Colonic mucosa (tissue), 4 donors: Measurements from ENCODE around the gene NXPH1. TPM values are rescaled to one million over a fixed set of nuclear protein-coding genes. Genes with fewer than 3 reads are reported as not detected.

Experiments used
- DNase-seq: peaks from one replicate; pipeline ENCODE4 v3.0.0-alpha.2; 2020
- H3K27ac ChIP-seq: fragments of 200-600 bp; one replicate; pipeline ENCODE4 v1.8.0; 2021
- H3K27me3 ChIP-seq: fragments of 200-600 bp; one replicate; pipeline ENCODE4 v1.8.0; 2021
- H3K36me3 ChIP-seq: fragments of 200-600 bp; one replicate; pipeline ENCODE4 v1.8.0; 2021
- H3K4me1 ChIP-seq: fragments of 200-600 bp; one replicate; pipeline ENCODE4 v1.8.0; 2021; ENCODE audit warnings: mild to moderate bottlenecking
- H3K4me3 ChIP-seq: fragments of 200-600 bp; one replicate; pipeline ENCODE4 v1.8.0; 2021
- H3K9ac ChIP-seq, 2 donors: one replicate each; pipeline ENCODE4 v1.7.0; 2013; ENCODE audit warnings: control low read depth in 2 of 2, low read depth in 2 of 2, low read length in 2 of 2
- H3K9me3 ChIP-seq: fragments of 200-600 bp; one replicate; pipeline ENCODE4 v1.8.0; 2021
- intact Hi-C: fragments of 100-400 bp; cut with DNase I; formaldehyde crosslinking; loops from one replicate; pipeline ENCODE4 v1.14.1; 2022
- total RNA-seq, 2 donors: library from RNA; stranded (reverse); fragmentation: NEBNext Ultra II Directional in 1 of 2; extraction: Animal tissue kit (Norgen Biotek cat#: 25700) in 1 of 2; gene quantifications; one replicate each; pipeline ENCODE4 v1.2.1, GENCODE V29; 2021
- TF ChIP-seq, protein P1 (sequence below): fragments of 200-600 bp; IDR thresholded peaks from one replicate; pipeline ENCODE4 v1.8.0; 2022; ENCODE audit warnings: antibody characterized with exemption, mild to moderate bottlenecking
- donor health status: healthy.
- donor health status: DM: no; HTN: no; CAD: no.
- donor health status: DM: no; HTN: no; CAD: no.

The NXPH1 gene
- total RNA-seq, 2 donors from 2014 or later: 0.30 TPM; not detected in 1

DNA sequence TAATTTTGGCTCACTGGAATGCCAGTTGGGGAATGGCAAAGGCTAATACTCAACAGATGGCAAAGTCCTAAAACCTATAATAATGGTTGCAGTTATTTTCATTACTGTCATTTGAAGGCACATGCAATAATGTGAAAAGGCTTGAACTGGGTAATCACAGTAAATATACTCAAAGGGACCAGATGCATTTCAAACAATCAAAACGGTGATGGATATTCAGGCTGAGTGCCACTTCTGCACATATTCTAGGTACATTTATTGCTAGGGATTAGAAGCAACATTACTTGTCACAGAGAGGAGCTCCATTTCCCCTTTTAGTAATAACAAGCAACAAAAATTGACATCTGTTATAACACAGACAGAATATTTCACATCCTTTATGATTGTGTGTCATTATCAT is 171.8 kb downstream of the NXPH1 start:
- DNase-seq: no peak
- intact Hi-C loops: no loop called here
- Histone ChIP-seq H3K9me3 (no peaks in the 10 kb centered on the region), H3K27me3 (no peaks in the 10 kb centered on the region), H3K36me3 (no peaks in the 10 kb centered on the region), H3K4me3 (no peak overlapping the region), H3K27ac (no peak overlapping the region), H3K9ac (no peak overlapping the region), H3K4me1 (no peaks in the 10 kb centered on the region)
- TF ChIP-seq, protein P1, sequence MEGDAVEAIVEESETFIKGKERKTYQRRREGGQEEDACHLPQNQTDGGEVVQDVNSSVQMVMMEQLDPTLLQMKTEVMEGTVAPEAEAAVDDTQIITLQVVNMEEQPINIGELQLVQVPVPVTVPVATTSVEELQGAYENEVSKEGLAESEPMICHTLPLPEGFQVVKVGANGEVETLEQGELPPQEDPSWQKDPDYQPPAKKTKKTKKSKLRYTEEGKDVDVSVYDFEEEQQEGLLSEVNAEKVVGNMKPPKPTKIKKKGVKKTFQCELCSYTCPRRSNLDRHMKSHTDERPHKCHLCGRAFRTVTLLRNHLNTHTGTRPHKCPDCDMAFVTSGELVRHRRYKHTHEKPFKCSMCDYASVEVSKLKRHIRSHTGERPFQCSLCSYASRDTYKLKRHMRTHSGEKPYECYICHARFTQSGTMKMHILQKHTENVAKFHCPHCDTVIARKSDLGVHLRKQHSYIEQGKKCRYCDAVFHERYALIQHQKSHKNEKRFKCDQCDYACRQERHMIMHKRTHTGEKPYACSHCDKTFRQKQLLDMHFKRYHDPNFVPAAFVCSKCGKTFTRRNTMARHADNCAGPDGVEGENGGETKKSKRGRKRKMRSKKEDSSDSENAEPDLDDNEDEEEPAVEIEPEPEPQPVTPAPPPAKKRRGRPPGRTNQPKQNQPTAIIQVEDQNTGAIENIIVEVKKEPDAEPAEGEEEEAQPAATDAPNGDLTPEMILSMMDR: no peak

DNA sequence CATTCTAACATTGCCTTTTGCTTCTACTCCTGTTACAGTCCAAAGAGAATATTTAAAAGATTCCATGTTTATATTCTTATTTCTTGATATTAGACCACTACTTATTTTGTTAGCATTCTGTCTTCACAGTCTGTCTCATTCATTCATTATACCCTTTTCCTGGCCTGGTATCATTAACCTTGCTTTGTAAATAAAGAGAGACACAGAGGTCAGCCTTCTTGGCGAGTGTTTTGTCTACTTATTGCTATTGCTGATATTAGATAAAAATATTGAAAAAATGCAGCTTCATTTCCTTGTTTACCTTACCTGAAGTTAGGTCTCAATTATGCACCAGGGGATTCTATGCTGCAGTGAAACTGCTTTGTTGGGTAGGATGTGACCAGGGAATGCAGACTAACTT is 179.2 kb downstream of the NXPH1 start:
- Histone ChIP-seq H3K4me3 (no peak overlapping the region), H3K36me3 (no peaks in the 10 kb centered on the region), H3K9ac (no peak overlapping the region), H3K27ac (no peak overlapping the region), H3K27me3 (no peaks in the 10 kb centered on the region), H3K9me3 (no peaks in the 10 kb centered on the region), H3K4me1 (no peaks in the 10 kb centered on the region)
- intact Hi-C loops: no loop called here
- TF ChIP-seq, protein P1: no peak
- no peak for DNase-seq

DNA sequence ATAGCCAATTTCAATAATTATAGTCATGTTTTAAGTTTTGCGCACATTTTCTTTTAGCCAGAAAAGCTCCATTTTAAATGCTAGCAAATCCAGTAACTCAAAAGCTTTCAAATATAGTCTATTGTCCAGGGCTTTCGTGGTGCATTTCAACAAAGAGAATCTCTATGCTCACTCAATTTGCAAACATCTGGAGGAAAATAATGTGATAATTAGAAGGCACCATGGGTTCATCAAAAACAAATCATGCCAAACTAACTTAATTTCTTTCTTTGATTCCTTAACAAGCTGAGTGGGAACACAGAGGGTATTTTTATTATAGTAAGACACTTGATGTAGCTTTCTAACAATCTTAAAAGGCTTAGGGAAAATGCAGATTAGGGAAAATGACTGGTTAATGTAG is 179.8 kb downstream of the NXPH1 start:
- H3K36me3 ChIP-seq: no peaks in the 10 kb centered on the region
- intact Hi-C loops: no loop called here
- no peaks in the 10 kb centered on the region for H3K9me3 ChIP-seq
- TF ChIP-seq, protein P1: no peak
- H3K4me3 ChIP-seq: no peak overlapping the region
- H3K9ac ChIP-seq: no peak overlapping the region
- H3K27ac ChIP-seq: no peak overlapping the region
- H3K4me1 ChIP-seq: no peaks in the 10 kb centered on the region
- DNase-seq: no peak
- no peaks in the 10 kb centered on the region for H3K27me3 ChIP-seq

DNA sequence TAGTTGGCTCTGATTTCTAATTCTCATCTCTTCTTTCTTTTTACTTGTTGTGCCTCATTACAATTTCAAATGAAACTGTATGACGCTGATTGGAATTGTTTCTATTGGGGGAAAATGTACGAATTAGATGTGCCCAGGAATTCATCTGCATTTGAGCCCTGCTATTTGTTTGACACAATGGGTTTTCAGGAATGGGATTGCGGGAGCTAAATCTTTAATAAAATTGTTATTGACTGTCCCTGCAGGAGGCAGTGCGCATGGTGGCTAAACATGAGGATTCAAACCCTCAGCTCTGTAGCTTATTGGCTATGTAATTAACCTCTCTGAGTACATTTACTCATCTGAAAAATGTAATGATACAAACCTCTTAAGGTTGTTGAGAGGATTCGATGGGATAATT is 181.6 kb downstream of the NXPH1 start:
- TF ChIP-seq, protein P1: no peak
- no peak overlapping the region for H3K27ac ChIP-seq
- H3K36me3 ChIP-seq: no peaks in the 10 kb centered on the region
- intact Hi-C loops: no loop called here
- H3K27me3 ChIP-seq: no peaks in the 10 kb centered on the region
- no peaks in the 10 kb centered on the region for H3K4me1 ChIP-seq
- no peak overlapping the region for H3K9ac ChIP-seq
- DNase-seq: no peak
- no peaks in the 10 kb centered on the region for H3K9me3 ChIP-seq
- H3K4me3 ChIP-seq: no peak overlapping the region

DNA sequence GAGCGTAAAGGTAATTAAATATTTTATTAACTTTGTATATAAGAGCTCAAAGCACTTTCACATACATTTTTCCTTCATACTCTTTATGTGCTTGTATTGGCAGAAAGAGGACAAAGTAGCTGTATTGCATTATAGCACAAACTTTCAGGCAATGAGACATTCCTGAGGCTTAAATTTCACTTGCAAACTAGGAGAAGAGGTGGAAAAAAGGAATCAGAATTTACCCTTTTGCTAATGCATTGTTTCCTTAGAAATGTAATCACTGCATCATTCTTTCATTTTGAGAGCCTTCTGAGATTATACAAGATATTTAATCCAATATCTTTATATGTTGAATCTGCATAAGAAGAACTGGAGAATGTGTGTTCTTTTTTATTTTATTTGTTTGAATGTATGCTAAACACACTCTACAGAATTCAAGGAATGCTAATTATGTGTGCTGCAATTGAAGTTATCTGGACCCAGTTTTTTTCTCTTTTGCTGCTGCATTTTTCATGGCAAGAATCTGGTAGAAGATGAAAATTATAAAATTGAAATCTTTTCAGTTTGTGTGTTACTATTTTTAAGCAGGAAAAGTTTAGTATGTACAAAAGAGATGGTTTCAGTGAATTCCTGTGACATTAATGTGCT is 185.1 kb downstream of the NXPH1 start:
- DNase-seq: no peak
- Histone ChIP-seq H3K27me3 (no peaks in the 10 kb centered on the region), H3K27ac (no peak overlapping the region), H3K4me1 (no peaks in the 10 kb centered on the region), H3K9me3 (no peaks in the 10 kb centered on the region), H3K36me3 (no peaks in the 10 kb centered on the region), H3K9ac (no peak overlapping the region), H3K4me3 (no peak overlapping the region)
- TF ChIP-seq, protein P1: no peak
- intact Hi-C loops: no loop called here
